Subcutaneous abdominal adipose tissue (tissue), 5 donors: ENCODE results near the gene AK4.
A peak's percentile ranks its signal among the peaks of the same experiment; 100 is the strongest.

ENCODE experiments used
- H3K27ac ChIP-seq: one replicate; pipeline ENCODE4 v1.7.0; 2013; ENCODE audit warnings: low read depth, mild to moderate bottlenecking, inconsistent platforms, low read length, moderate library complexity
- H3K27me3 ChIP-seq, 5 donors: one replicate each; pipeline ENCODE4 v1.7.0; 2013; ENCODE audit warnings: low read length in 5 of 5, inconsistent platforms in 1 of 5; ENCODE audit not compliant: control insufficient read depth in 5 of 5, insufficient read depth in 4 of 5
- H3K36me3 ChIP-seq, 5 donors: one replicate each; pipeline ENCODE4 v1.7.0; 2013; ENCODE audit warnings: low read length in 5 of 5; ENCODE audit not compliant: control insufficient read depth in 5 of 5, insufficient read depth in 5 of 5
- H3K4me1 ChIP-seq, 5 donors: one replicate each; pipeline ENCODE4 v1.7.0; 2013; ENCODE audit warnings: low read length in 5 of 5, mild to moderate bottlenecking in 3 of 5, moderate library complexity in 1 of 5; ENCODE audit not compliant: control insufficient read depth in 5 of 5, insufficient read depth in 5 of 5
- H3K4me3 ChIP-seq, 5 donors: one replicate each; pipeline ENCODE4 v1.7.0; 2013; ENCODE audit warnings: low read length in 5 of 5, low read depth in 1 of 5
- H3K9ac ChIP-seq, 5 donors: one replicate each; pipeline ENCODE4 v1.7.0; 2013; ENCODE audit warnings: low read length in 5 of 5, mild to moderate bottlenecking in 4 of 5, moderate library complexity in 3 of 5
- H3K9me3 ChIP-seq, 5 donors: one replicate each; pipeline ENCODE4 v1.7.0; 2013; ENCODE audit warnings: low read length in 5 of 5; ENCODE audit not compliant: control insufficient read depth in 5 of 5
- donor health status: healthy.
- donor health status: healthy.
- donor health status: healthy.
- donor health status: healthy.
- donor health status: healthy.

Gene AK4

DNA sequence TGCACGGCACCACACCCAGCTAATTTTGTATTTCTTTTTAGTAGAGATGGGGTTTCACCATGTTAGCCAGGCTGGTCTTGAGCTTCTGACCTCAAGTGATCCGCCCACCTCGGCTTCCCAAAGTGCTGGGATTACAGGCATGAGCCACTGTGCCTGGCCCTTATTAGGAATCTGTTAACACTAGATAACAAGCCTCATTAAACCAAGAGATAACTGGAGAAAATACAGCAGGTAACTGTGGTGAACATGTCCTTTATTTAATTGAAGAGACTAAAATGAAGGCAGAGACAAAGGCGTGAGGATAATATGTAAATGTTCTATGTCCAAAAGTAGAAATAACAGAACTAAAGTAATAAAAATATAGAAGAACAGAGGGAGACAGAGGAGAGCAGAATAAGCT is 89.5 kb downstream of the AK4 start:
- Histone ChIP-seq H3K9ac (no peak overlapping the region), H3K4me1 (no peaks in the 10 kb centered on the region), H3K27ac (no peak overlapping the region), H3K27me3 (no peaks in the 10 kb centered on the region), H3K9me3 (peaks cover 0 to 10% (median 3%) of the 10 kb centered on the region in 5 donors), H3K4me3 (no peak overlapping the region), H3K36me3 (no peaks in the 10 kb centered on the region)

DNA sequence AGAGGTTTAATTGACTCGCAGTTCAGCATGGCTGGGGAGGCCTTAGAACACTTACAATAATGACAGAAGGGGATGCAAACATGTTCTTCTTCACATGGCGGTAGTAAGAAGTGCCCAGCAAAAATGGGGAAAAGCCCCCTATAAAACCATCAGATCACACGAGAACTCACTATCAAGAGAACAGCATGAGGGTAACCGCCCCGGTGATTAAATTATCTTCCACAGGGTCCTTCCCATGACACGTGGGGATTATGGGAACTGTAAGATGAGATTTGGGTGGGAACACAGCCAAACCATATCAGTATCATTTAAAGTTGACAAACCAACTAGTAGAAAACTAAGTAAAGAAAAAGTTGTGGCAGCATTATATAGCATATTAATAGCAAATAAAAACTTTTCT is 90.0 kb downstream of the AK4 start:
- no peaks in the 10 kb centered on the region for H3K27me3 ChIP-seq
- no peak overlapping the region for H3K27ac ChIP-seq
- no peaks in the 10 kb centered on the region for H3K4me1 ChIP-seq
- H3K9ac ChIP-seq, result no peak overlapping the region
- no peak overlapping the region for H3K4me3 ChIP-seq
- peaks cover 0 to 10% (median 3%) of the 10 kb centered on the region in 5 donors for H3K9me3 ChIP-seq
- no peaks in the 10 kb centered on the region for H3K36me3 ChIP-seq

DNA sequence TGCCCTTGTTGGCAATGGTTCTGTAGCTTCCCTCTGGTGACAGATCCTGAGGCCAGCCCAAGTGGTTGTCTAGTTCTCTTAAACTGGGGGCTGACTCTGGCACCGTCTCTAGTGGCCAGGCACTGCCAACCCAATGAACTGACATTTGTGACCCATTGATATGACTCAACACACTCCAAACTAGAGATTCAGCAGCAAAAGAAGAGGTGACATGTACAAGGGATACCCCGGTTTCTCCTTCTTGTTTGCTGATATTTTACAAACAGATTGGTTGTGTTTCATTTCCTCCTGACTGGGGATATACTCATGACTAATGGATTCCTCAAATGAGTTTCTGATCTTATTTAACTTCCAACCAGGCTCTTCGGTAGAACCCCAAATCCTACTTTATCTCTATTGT is 95.5 kb downstream of the AK4 start:
- Histone ChIP-seq H3K9me3 (no peaks in the 10 kb centered on the region), H3K9ac (no peak overlapping the region), H3K27ac (no peak overlapping the region), H3K4me1 (peaks cover 0 to 12% (median 6%) of the 10 kb centered on the region in 5 donors), H3K36me3 (no peaks in the 10 kb centered on the region), H3K27me3 (no peaks in the 10 kb centered on the region), H3K4me3 (no peak overlapping the region)

DNA sequence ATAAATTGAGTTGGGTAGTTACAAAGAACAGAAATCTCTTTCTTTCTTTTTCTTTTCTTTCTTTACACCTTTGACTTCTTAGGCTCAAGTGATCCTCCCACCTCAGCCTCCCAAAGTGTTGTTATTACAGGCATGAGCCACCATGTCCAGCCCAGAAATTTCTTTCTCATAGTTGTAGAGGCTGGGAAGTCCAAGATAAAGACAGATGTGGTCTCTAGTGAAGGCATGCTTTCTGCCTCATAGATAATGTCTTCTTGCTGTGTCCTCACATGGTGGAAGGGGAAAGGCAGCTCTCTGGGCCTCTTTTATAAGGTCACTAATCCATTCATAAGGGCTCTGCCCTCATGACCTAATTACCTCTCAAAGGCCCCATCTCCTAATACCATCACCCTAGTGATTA is 97.3 kb downstream of the AK4 start:
- no peaks in the 10 kb centered on the region for H3K9me3 ChIP-seq
- no peaks in the 10 kb centered on the region for H3K27me3 ChIP-seq
- no peak overlapping the region for H3K4me3 ChIP-seq
- H3K4me1 ChIP-seq, result peaks cover 0 to 12% (median 6%) of the 10 kb centered on the region in 5 donors
- H3K9ac ChIP-seq, result no peak overlapping the region
- H3K27ac ChIP-seq, result no peak overlapping the region
- H3K36me3 ChIP-seq, result no peaks in the 10 kb centered on the region

DNA sequence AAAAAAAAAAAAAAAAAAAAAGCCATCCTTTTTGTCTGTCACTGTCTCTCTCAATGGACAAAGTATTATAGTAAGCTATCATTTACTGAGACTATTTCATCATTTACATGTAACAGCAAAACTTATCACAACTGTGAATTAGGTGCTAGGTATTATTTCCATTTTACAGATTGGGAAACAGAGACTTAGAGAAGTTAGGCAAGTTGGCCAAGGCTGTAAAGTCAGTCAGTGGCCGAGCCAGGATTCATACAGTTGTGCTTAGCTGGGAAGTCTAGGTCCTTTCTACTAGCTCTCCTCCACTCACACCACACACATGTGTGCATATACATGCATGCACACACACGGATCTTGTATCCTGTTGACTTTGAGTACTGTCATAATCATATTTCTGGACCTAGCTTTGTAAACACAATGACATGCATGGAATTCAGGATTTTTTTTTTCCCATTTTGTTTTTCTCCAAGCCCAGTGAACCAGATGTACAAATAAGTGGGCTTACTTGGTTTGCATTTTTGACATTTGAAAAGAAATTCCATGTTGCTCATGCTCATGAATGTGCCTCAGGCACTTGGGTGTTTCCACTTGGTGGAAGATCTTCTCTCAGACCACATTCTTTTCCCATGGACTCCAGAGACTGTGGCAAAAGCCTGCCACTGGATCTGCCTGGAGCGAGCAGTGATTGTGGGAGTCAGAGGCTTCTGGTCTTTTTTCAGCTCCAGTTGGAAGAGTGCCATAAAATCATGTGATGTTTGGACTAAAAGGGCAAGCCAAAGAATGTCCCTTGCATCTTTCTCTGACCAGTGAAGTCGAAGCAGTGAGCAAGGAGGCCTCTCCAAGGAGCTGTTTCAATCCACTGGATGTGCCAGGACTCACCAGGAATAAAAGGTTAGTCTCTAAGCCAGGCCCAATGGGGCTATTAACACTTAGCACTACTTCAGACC is 99.7 kb downstream of the AK4 start:
- no peaks in the 10 kb centered on the region for H3K9me3 ChIP-seq
- no peak overlapping the region for H3K9ac ChIP-seq
- H3K36me3 ChIP-seq, result no peaks in the 10 kb centered on the region
- peaks cover 0 to 12% (median 6%) of the 10 kb centered on the region in 5 donors for H3K4me1 ChIP-seq
- H3K4me3 ChIP-seq, result peak overlapping the region in 1 of 5 donors; percentile 2
- H3K27ac ChIP-seq, result no peak overlapping the region
- H3K27me3 ChIP-seq, result no peaks in the 10 kb centered on the region

DNA sequence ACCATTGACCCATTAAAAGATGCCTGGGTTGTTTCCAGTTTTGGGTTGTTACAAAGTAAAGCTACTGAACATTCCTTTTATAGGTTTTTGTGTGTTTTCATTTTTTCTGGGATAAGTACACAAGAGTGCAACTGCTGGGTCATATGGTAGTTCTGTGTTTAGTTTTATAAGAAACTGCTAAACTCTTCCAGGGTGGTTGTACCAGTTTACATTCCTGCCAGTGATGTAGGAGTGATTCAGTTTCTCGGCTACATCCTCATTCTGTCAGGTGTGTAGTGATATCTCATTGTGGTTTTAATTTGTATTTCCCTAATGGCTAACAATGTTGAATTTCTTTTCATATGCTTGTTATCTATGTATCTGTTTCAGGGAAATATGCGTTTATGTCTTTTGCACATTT is 102.8 kb downstream of the AK4 start:
- Histone ChIP-seq H3K27ac (no peak overlapping the region), H3K4me1 (peaks cover 5 to 29% (median 21%) of the 10 kb centered on the region in 5 donors), H3K36me3 (no peaks in the 10 kb centered on the region), H3K9ac (no peak overlapping the region), H3K27me3 (peaks cover 0 to 11% (median 0%) of the 10 kb centered on the region in 5 donors), H3K9me3 (no peaks in the 10 kb centered on the region), H3K4me3 (no peak overlapping the region)

DNA sequence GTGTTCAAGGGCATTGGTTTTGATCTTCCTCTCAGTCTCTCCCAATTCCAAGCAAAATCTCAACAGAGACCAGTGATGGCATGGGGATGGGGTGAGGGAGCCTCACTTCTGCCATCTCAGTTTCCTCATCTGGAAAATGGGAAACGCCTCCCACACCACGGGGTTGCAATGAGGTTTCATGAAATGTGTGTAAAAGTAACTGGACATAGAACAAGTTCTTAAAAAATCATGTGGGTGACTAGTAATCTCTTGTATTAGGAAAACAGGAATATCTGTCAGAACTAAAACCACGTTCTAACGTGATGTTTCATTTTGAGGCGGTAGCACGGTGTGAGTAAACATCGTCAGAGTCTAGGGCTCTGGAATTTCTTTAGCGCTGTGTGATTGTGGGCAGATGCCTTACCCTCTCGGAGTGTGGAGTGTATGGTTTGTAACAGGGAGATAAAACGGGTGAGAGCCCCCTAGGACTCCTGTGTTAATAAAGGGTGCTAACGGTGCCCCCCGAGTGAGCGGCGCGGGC is 105.9 kb downstream of the AK4 start:
- Histone ChIP-seq H3K9me3 (no peaks in the 10 kb centered on the region), H3K27me3 (peaks cover 0 to 11% (median 0%) of the 10 kb centered on the region in 5 donors), H3K27ac (no peak overlapping the region), H3K4me1 (peaks cover 5 to 19% (median 16%) of the 10 kb centered on the region in 5 donors), H3K4me3 (peak overlapping the region; percentile 66 to 79 (median 70)), H3K36me3 (no peaks in the 10 kb centered on the region), H3K9ac (peak overlapping the region in 3 of 5 donors; percentile 47 to 70 (median 64))

DNA sequence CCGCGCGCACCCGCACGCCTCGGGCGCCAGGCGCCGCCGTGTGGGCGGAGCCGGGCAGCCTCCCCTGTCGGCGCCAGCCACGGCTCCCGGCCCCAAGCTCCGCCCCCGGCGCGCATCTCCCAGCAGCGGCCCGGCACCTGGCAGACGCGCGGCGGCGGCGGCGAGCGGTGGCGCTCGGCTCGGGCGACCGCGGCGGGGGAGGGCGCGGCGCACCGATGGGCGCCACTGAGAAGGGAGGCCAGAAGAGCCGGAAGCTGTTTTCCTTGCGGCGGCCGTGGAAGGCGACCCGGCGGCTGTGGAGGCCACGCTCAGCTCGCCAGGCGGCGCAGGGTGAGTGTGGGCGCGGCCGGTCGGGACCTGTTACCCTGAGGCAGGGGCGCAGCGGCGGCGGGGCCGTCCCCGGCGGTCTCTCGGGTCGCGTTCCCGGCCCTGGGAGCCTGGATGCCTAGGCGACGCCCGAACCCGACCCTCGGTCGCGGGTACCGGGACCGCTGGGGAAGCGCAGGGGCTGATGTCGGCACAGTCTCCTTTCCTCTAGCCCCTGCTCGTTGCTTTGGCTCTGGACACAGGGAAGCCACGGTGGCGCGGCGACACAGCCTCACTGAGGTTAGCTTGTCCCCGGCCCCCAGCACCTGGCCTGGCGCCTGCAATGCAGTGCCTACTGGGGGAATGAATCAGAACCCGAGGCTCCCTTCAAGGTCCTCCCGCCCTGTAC is 106.5 kb downstream of the AK4 start:
- Histone ChIP-seq H3K36me3 (no peaks in the 10 kb centered on the region), H3K9me3 (no peaks in the 10 kb centered on the region), H3K4me3 (peak overlapping the region; percentile 66 to 79 (median 72)), H3K4me1 (peaks cover 5 to 19% (median 16%) of the 10 kb centered on the region in 5 donors), H3K27me3 (peaks cover 0 to 11% (median 0%) of the 10 kb centered on the region in 5 donors), H3K9ac (peak overlapping the region in 3 of 5 donors; percentile 65 to 77 (median 71)), H3K27ac (no peak overlapping the region)

DNA sequence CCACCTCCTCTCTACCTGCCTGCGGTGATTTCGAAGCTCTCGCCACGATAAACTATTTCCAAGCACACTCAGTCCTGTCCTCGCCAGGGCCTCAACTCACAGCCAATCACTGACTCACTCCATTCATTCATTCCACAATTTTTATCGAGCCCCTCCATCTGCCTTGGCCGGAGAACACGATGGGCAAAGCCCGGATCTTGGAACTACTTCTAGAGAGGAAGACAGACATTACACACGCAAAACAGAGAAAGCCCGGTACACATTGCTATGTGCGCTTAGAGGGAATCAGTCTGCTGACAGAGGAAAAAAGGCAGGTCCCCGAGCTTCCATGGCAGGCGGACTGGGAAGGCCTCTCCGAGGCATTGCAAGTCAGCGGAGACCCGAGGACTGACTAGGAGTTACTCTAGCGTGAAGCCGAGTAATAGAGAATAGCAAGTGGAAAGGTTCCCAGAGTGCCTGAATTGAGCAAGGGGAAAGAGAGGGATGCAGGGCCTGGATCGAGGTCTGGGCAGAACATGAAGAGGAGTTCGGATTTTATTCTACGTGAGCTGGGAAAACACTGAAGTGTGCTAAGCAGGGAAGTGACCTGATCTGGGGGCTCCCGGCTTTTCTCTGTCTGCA is 107.1 kb downstream of the AK4 start:
- no peak overlapping the region for H3K27ac ChIP-seq
- peaks cover 5 to 19% (median 16%) of the 10 kb centered on the region in 5 donors for H3K4me1 ChIP-seq

More for the DNA sequence above, 107.1 kb downstream of the AK4 start:
- H3K9me3 ChIP-seq, result no peaks in the 10 kb centered on the region
- peak overlapping the region; percentile 66 to 79 (median 72) for H3K4me3 ChIP-seq
- peak overlapping the region in 3 of 5 donors; percentile 65 to 77 (median 71) for H3K9ac ChIP-seq
- H3K27me3 ChIP-seq, result peaks cover 0 to 11% (median 0%) of the 10 kb centered on the region in 5 donors
- H3K36me3 ChIP-seq, result no peaks in the 10 kb centered on the region
